ENCODE data around the gene SORBS1. TPM values are rescaled to one million over a fixed set of nuclear protein-coding genes. Genes with fewer than 3 reads are reported as not detected.

Gene SORBS1
- total and polyA plus RNA-seq, 4 donors, result 33.2 to 71.3 (median 44.1) TPM

GRCh38 chr10:95562341-95562965 lies 1.3 kb upstream of the SORBS1 start:
- no peak overlapping the region for H3K4me3 ChIP-seq (ENCODE audit: low read depth in 1 of 3, low read length in 3 of 3)
- H3K9me3 ChIP-seq (ENCODE audit: control insufficient read depth in 4 of 4, low read length in 3 of 4), result no peaks in the 10 kb centered on the region
- no peak overlapping the region for H3K9ac ChIP-seq (ENCODE audit: low read depth in 1 of 2, low read length in 2 of 2)
- peak overlapping the region in 1 of 2 donors; percentile 9 for H3K27ac ChIP-seq (ENCODE audit: low read depth in 1 of 2, low read length in 2 of 2)
- H3K36me3 ChIP-seq (ENCODE audit: control insufficient read depth in 4 of 4, insufficient read depth in 3 of 4, low read depth in 1 of 4, low read length in 3 of 4), result no peaks in the 10 kb centered on the region
- TF ChIP-seq EGR1 (IDR thresholded peaks at IDR 0.05; ENCODE audit: low read depth in 2 of 2), result no peak
- 72% methylated on average over 7 of the region's 7 CpGs for WGBS
- peaks cover 0 to 27% (median 23%) of the 10 kb centered on the region in 4 donors for H3K4me1 ChIP-seq (ENCODE audit: control insufficient read depth in 4 of 4, insufficient read depth in 4 of 4, low read length in 3 of 4)
- H3K27me3 ChIP-seq (ENCODE audit: control insufficient read depth in 4 of 4, insufficient read depth in 4 of 4, low read length in 3 of 4), result no peaks in the 10 kb centered on the region
- DNase-seq (ENCODE audit: low spot score), result no peak

- WGBS, result 30% methylated on average over 7 of the region's 7 CpGs
- Histone ChIP-seq H3K4me3 (ENCODE audit: low read depth in 1 of 3, low read length in 3 of 3) (peak overlapping the region in 1 of 3 donors; percentile 54), H3K27me3 (ENCODE audit: control insufficient read depth in 4 of 4, insufficient read depth in 4 of 4, low read length in 3 of 4) (no peaks in the 10 kb centered on the region), H3K9me3 (ENCODE audit: control insufficient read depth in 4 of 4, low read length in 3 of 4) (no peaks in the 10 kb centered on the region), H3K4me1 (ENCODE audit: control insufficient read depth in 4 of 4, insufficient read depth in 4 of 4, low read length in 3 of 4) (peaks cover 0 to 34% (median 23%) of the 10 kb centered on the region in 4 donors), H3K27ac (ENCODE audit: low read depth in 1 of 2, low read length in 2 of 2) (peak overlapping the region; percentile 60 to 70), H3K36me3 (ENCODE audit: control insufficient read depth in 4 of 4, insufficient read depth in 3 of 4, low read depth in 1 of 4, low read length in 3 of 4) (no peaks in the 10 kb centered on the region), H3K9ac (ENCODE audit: low read depth in 1 of 2, low read length in 2 of 2) (peak overlapping the region in 1 of 2 donors; percentile 35)
- TF ChIP-seq FOXA1 (IDR thresholded peaks at IDR 0.05) (no peak), FOXA2 (IDR thresholded peaks at IDR 0.05) (no peak), EGR1 (IDR thresholded peaks at IDR 0.05; ENCODE audit: low read depth in 2 of 2) (no peak), MAX (IDR thresholded peaks at IDR 0.05) (no peak), ATF3 (IDR thresholded peaks at IDR 0.05) (no peak), HNF4G (IDR thresholded peaks at IDR 0.05) (no peak)
- DNase-seq (ENCODE audit: low spot score), result no peak
Measured at GRCh38 chr10:95561864-95562177, 650 bp upstream of the SORBS1 start.

GRCh38 chr10:95560278-95561176 lies 644 bp downstream of the SORBS1 start:
- peak; percentile 62 for DNase-seq (ENCODE audit: low spot score)
- Histone ChIP-seq H3K4me3 (ENCODE audit: low read depth in 1 of 3, low read length in 3 of 3) (peak overlapping the region; percentile 78 to 89 (median 88)), H3K4me1 (ENCODE audit: control insufficient read depth in 4 of 4, insufficient read depth in 4 of 4, low read length in 3 of 4) (peaks cover 0 to 35% (median 23%) of the 10 kb centered on the region in 4 donors), H3K36me3 (ENCODE audit: control insufficient read depth in 4 of 4, insufficient read depth in 3 of 4, low read depth in 1 of 4, low read length in 3 of 4) (no peaks in the 10 kb centered on the region), H3K27ac (ENCODE audit: low read depth in 1 of 2, low read length in 2 of 2) (peak overlapping the region; percentile 89 to 91), H3K27me3 (ENCODE audit: control insufficient read depth in 4 of 4, insufficient read depth in 4 of 4, low read length in 3 of 4) (no peaks in the 10 kb centered on the region), H3K9me3 (ENCODE audit: control insufficient read depth in 4 of 4, low read length in 3 of 4) (no peaks in the 10 kb centered on the region), H3K9ac (ENCODE audit: low read depth in 1 of 2, low read length in 2 of 2) (peak overlapping the region; percentile 63 to 88)
- TF ChIP-seq EGR1 (IDR thresholded peaks at IDR 0.05; ENCODE audit: low read depth in 2 of 2), result peak in 1 of 2 donors; percentile 2
- TF ChIP-seq ATF3 (IDR thresholded peaks at IDR 0.05), result no peak
- TF ChIP-seq RAD21 (IDR thresholded peaks at IDR 0.05), result peak in 1 of 2 donors; percentile 20
- no peak for TF ChIP-seq GABPA (IDR thresholded peaks at IDR 0.05 in 1 of 2, conservative IDR thresholded peaks at IDR 0.05 in 1 of 2)
- 8% methylated on average over 48 of the region's 48 CpGs for WGBS

- peaks cover 0 to 38% (median 24%) of the 10 kb centered on the region in 4 donors for H3K4me1 ChIP-seq (ENCODE audit: control insufficient read depth in 4 of 4, insufficient read depth in 4 of 4, low read length in 3 of 4)
- H3K27me3 ChIP-seq (ENCODE audit: control insufficient read depth in 4 of 4, insufficient read depth in 4 of 4, low read length in 3 of 4), result no peaks in the 10 kb centered on the region
- WGBS, result 54% methylated on average over 10 of the region's 10 CpGs
- H3K9ac ChIP-seq (ENCODE audit: low read depth in 1 of 2, low read length in 2 of 2), result peak overlapping the region; percentile 43 to 88
- H3K27ac ChIP-seq (ENCODE audit: low read depth in 1 of 2, low read length in 2 of 2), result peak overlapping the region; percentile 89 to 91
- H3K36me3 ChIP-seq (ENCODE audit: control insufficient read depth in 4 of 4, insufficient read depth in 3 of 4, low read depth in 1 of 4, low read length in 3 of 4), result no peaks in the 10 kb centered on the region
- peak overlapping the region; percentile 78 to 89 (median 88) for H3K4me3 ChIP-seq (ENCODE audit: low read depth in 1 of 3, low read length in 3 of 3)
- no peak for DNase-seq (ENCODE audit: low spot score)
- H3K9me3 ChIP-seq (ENCODE audit: control insufficient read depth in 4 of 4, low read length in 3 of 4), result no peaks in the 10 kb centered on the region
- TF ChIP-seq CTCF (IDR thresholded peaks at IDR 0.05; ENCODE audit: low read depth, low read length, missing input control), result no peak
- no peak for TF ChIP-seq GABPA (IDR thresholded peaks at IDR 0.05 in 1 of 2, conservative IDR thresholded peaks at IDR 0.05 in 1 of 2)
- no peak for TF ChIP-seq FOXA1 (IDR thresholded peaks at IDR 0.05)
- TF ChIP-seq TAF1 (conservative IDR thresholded peaks at IDR 0.05), result no peak
- TF ChIP-seq SP1 (IDR thresholded peaks at IDR 0.05), result no peak
- no peak for TF ChIP-seq FOXA2 (IDR thresholded peaks at IDR 0.05)
- TF ChIP-seq YY1 (IDR thresholded peaks at IDR 0.05), result no peak
- no peak for TF ChIP-seq NR2F2 (IDR thresholded peaks at IDR 0.05)
- no peak for TF ChIP-seq ATF3 (IDR thresholded peaks at IDR 0.05)
- no peak for TF ChIP-seq REST (IDR thresholded peaks at IDR 0.05)
Measured at GRCh38 chr10:95559896-95560277, 1.3 kb downstream of the SORBS1 start.

All from liver (tissue), 9 donors.